Measurements from ENCODE around the gene AGAP1.

The AGAP1 gene

GRCh38 chr2:235909358-235909757 lies 415.5 kb downstream of the AGAP1 start:
- Histone ChIP-seq H4K20me1 (ENCODE audit: control insufficient read depth, insufficient read depth, low read depth, low read length) (no peaks in the 10 kb centered on the region), H3K4me3 (ENCODE audit: low read length) (no peak overlapping the region), H3K79me2 (ENCODE audit: control insufficient read depth, low read length) (no peaks in the 10 kb centered on the region), H3K27ac (ENCODE audit: low read depth, low read length) (no peak overlapping the region), H3K4me2 (ENCODE audit: low read length) (no peak overlapping the region), H3K9me2 (replicated peaks; ENCODE audit: control insufficient read depth, low read length) (no peaks in the 10 kb centered on the region), H3K4me1 (ENCODE audit: control insufficient read depth, low read length) (no peaks in the 10 kb centered on the region), H3K9me3 (ENCODE audit: control insufficient read depth, insufficient read depth, low read length) (no peaks in the 10 kb centered on the region), H3F3A (ENCODE audit: control insufficient read depth, insufficient read depth) (no peaks in the 10 kb centered on the region), H3K27me3 (ENCODE audit: control insufficient read depth, low read length) (no peaks in the 10 kb centered on the region), H3K36me3 (ENCODE audit: control insufficient read depth, low read length) (no peaks in the 10 kb centered on the region)
- TF ChIP-seq EZH2phosphoT487 (IDR thresholded peaks at IDR 0.05; ENCODE audit: borderline replicate concordance, low read length) (no peak), CTCF (IDR thresholded peaks at IDR 0.05; ENCODE audit: low read depth, low read length, poor library complexity, severe bottlenecking) (no peak)

- no peaks in the 10 kb centered on the region for H3K9me3 ChIP-seq (ENCODE audit: control insufficient read depth, insufficient read depth, low read length)
- H3K27me3 ChIP-seq (ENCODE audit: control insufficient read depth, low read length) = no peaks in the 10 kb centered on the region
- no peaks in the 10 kb centered on the region for H3K36me3 ChIP-seq (ENCODE audit: control insufficient read depth, low read length)
- no peak for TF ChIP-seq EZH2phosphoT487 (IDR thresholded peaks at IDR 0.05; ENCODE audit: borderline replicate concordance, low read length)
- no peak for TF ChIP-seq CTCF (IDR thresholded peaks at IDR 0.05; ENCODE audit: low read depth, low read length, poor library complexity, severe bottlenecking)
- no peaks in the 10 kb centered on the region for H3K4me1 ChIP-seq (ENCODE audit: control insufficient read depth, low read length)
- no peaks in the 10 kb centered on the region for H3F3A ChIP-seq (ENCODE audit: control insufficient read depth, insufficient read depth)
- no peak overlapping the region for H3K4me3 ChIP-seq (ENCODE audit: low read length)
- H4K20me1 ChIP-seq (ENCODE audit: control insufficient read depth, insufficient read depth, low read depth, low read length) = no peaks in the 10 kb centered on the region
- H3K4me2 ChIP-seq (ENCODE audit: low read length) = no peak overlapping the region
- no peak overlapping the region for H3K27ac ChIP-seq (ENCODE audit: low read depth, low read length)
- H3K79me2 ChIP-seq (ENCODE audit: control insufficient read depth, low read length) = no peaks in the 10 kb centered on the region
- H3K9me2 ChIP-seq (replicated peaks; ENCODE audit: control insufficient read depth, low read length) = no peaks in the 10 kb centered on the region
Measured at GRCh38 chr2:235910067-235910466, 416.2 kb downstream of the AGAP1 start.

- Histone ChIP-seq H3K4me2 (ENCODE audit: low read length) (no peak overlapping the region), H3K79me2 (ENCODE audit: control insufficient read depth, low read length) (no peaks in the 10 kb centered on the region), H3K27me3 (ENCODE audit: control insufficient read depth, low read length) (no peaks in the 10 kb centered on the region), H3K36me3 (ENCODE audit: control insufficient read depth, low read length) (no peaks in the 10 kb centered on the region), H3K4me3 (ENCODE audit: low read length) (no peak overlapping the region), H3K9me3 (ENCODE audit: control insufficient read depth, insufficient read depth, low read length) (no peaks in the 10 kb centered on the region), H3K27ac (ENCODE audit: low read depth, low read length) (no peak overlapping the region), H3F3A (ENCODE audit: control insufficient read depth, insufficient read depth) (no peaks in the 10 kb centered on the region), H3K9me2 (replicated peaks; ENCODE audit: control insufficient read depth, low read length) (no peaks in the 10 kb centered on the region), H3K4me1 (ENCODE audit: control insufficient read depth, low read length) (no peaks in the 10 kb centered on the region), H4K20me1 (ENCODE audit: control insufficient read depth, insufficient read depth, low read depth, low read length) (no peaks in the 10 kb centered on the region)
- TF ChIP-seq EZH2phosphoT487 (IDR thresholded peaks at IDR 0.05; ENCODE audit: borderline replicate concordance, low read length) = no peak
- no peak for TF ChIP-seq CTCF (IDR thresholded peaks at IDR 0.05; ENCODE audit: low read depth, low read length, poor library complexity, severe bottlenecking)
Measured at GRCh38 chr2:235911125-235911524, 417.3 kb downstream of the AGAP1 start.

Data from DOHH2 (cell line).